WERI-Rb-1 (cell line): ENCODE data around the gene TBX5.

ENCODE experiments used
- DNase-seq: peaks from one replicate; pipeline ENCODE4 v3.0.0-alpha.2; 2020
- H3K27ac ChIP-seq: fragments of 250-450 bp; sonication (Bioruptor Pico); 2 replicates; pipeline ENCODE4 v1.5.1; 2020; ENCODE audit warnings: mild to moderate bottlenecking, moderate library complexity
- H3K27me3 ChIP-seq: fragments of 250-450 bp; sonication (Bioruptor Pico); 2 replicates; pipeline ENCODE4 v1.5.1; 2021; ENCODE audit warnings: mild to moderate bottlenecking, low read depth, moderate library complexity; ENCODE audit not compliant: insufficient read depth, severe bottlenecking
- H3K36me3 ChIP-seq: fragments of 250-450 bp; sonication (Bioruptor Pico); 2 replicates; pipeline ENCODE4 v1.5.1; 2020; ENCODE audit warnings: mild to moderate bottlenecking, moderate library complexity
- H3K4me3 ChIP-seq: 2 replicates; pipeline ENCODE4 v1.5.1; 2011; ENCODE audit warnings: low read depth, mild to moderate bottlenecking, control low read depth, low read length
- H3K9me3 ChIP-seq: fragments of 250-450 bp; sonication (Bioruptor Pico); 2 replicates; pipeline ENCODE4 v1.5.1; 2021; ENCODE audit warnings: mild to moderate bottlenecking, moderate library complexity; ENCODE audit not compliant: severe bottlenecking
- CTCF ChIP-seq: IDR thresholded peaks from 2 replicates; pipeline ENCODE4 v1.5.1; 2011; ENCODE audit warnings: low read depth, mild to moderate bottlenecking, control low read depth, inconsistent platforms, low read length

TBX5 gene

GRCh38 chr12:114420182-114420943 lies 14.4 kb upstream of the TBX5 start:
- TF ChIP-seq CTCF, result no peak
- Histone ChIP-seq H3K4me3 (no peak overlapping the region), H3K9me3 (no peaks in the 10 kb centered on the region), H3K36me3 (no peaks in the 10 kb centered on the region), H3K27ac (no peak overlapping the region), H3K27me3 (peaks cover 51% of the 10 kb centered on the region)
- no peak for DNase-seq

- TF ChIP-seq CTCF, result no peak
- no peak for DNase-seq
- Histone ChIP-seq H3K4me3 (no peak overlapping the region), H3K27me3 (peaks cover 38% of the 10 kb centered on the region), H3K9me3 (no peaks in the 10 kb centered on the region), H3K27ac (no peak overlapping the region), H3K36me3 (no peaks in the 10 kb centered on the region)
These were observed 10.1 kb upstream of the TBX5 start for GRCh38 chr12:114416028-114416427.

- Histone ChIP-seq H3K36me3 (no peaks in the 10 kb centered on the region), H3K4me3 (no peak overlapping the region), H3K27ac (no peak overlapping the region), H3K9me3 (no peaks in the 10 kb centered on the region), H3K27me3 (peaks cover 35% of the 10 kb centered on the region)
- no peak for DNase-seq
- TF ChIP-seq CTCF, result no peak
These were observed 9.6 kb upstream of the TBX5 start for GRCh38 chr12:114415525-114415868.

GRCh38 chr12:114414866-114415524 lies 9.1 kb upstream of the TBX5 start:
- DNase-seq, result no peak
- no peak overlapping the region for H3K4me3 ChIP-seq

GRCh38 chr12:114414031-114414865 lies 8.3 kb upstream of the TBX5 start:
- H3K27me3 ChIP-seq, result peaks cover 40% of the 10 kb centered on the region
- no peak for TF ChIP-seq CTCF
- no peak overlapping the region for H3K27ac ChIP-seq

More at GRCh38 chr12:114414866-114415524, 9.1 kb upstream of the TBX5 start:
- Histone ChIP-seq H3K36me3 (no peaks in the 10 kb centered on the region), H3K9me3 (no peaks in the 10 kb centered on the region), H3K27ac (no peak overlapping the region), H3K27me3 (peaks cover 35% of the 10 kb centered on the region)
- no peak for TF ChIP-seq CTCF

More at GRCh38 chr12:114414031-114414865, 8.3 kb upstream of the TBX5 start:
- Histone ChIP-seq H3K4me3 (no peak overlapping the region), H3K9me3 (no peaks in the 10 kb centered on the region), H3K36me3 (no peaks in the 10 kb centered on the region)
- no peak for DNase-seq
